Hair follicle dermal papilla cell (primary cell): ENCODE measurements around the gene KLHL2. TPM values are rescaled to one million over a fixed set of nuclear protein-coding genes. Genes with fewer than 3 reads are reported as not detected.

Source experiments
- small RNA-seq: library from RNA; depleted of rRNA; stranded (forward); fragments of <200 nt; gene quantifications from one replicate; pipeline ENCODE3, GENCODE V24; 2012
- total RNA-seq: library from RNA; depleted of rRNA; stranded (reverse); fragments of >200 nt; gene quantifications from 2 replicates; pipeline ENCODE4 v1.2.3, GENCODE V29; 2012

Gene KLHL2
- 14.9 and 18.0 TPM in 2 replicates for total RNA-seq

GRCh38 chr4:165207431-165208220 is at the start of gene KLHL2:
Gene KLHL2, plus strand, starts transcription at chr4:165207561. Its CDS starts 316 bp downstream, at chr4:165207877.

DNA sequence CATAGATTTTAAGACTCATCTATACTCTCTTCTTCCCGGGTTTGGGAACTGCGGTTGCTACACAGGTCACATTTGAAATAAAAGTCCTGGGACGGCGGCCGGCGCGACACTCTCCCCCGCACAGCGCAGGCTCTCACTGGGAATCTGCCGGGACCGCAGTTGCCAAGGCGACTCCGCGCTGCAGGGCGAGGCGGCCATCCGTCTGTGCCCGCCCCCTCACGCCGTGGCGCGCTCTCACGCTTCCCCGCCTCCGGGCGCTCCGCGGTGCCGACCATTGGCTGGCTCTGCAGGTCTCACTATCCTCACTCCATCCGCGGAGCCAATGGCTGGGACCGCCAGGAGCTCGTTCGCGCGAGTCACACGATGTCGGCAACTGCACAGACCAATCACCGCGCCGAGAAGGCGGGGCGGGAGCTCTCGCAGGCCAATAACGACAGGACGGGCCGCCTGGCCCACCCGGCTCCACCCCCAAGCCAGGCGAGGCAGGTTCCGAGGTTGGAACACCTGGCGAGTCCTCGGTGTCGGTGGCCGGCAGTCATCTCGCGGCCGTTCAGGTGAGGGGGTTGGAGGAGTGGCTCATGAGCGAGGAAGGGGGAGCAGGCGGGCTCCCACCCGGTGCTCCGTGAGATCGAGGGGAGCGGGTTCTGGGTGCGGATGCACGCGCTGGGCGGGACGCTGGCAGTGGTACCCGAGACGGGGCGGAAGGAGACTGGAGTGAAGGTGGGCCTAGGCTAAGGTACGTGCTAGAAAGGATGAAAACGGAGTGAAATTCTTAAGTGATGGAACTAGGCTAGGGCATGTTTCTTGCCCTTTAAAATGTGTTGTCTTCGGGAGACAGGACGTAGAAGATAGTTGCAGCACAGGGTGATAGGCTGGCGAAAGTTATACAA is 120.1 kb downstream of the KLHL2 start, which contains the start of gene MSMO1:
Gene MSMO1, plus strand, starts transcription at position 459 of the 890 bp plus-strand sequence. CDS start 5,702 bp downstream, outside the sequence.

Small RNA genes within 50 kb of the gene (small RNA-seq; reads per million reads assigned to genes)
- gene RNU4-87P = not detected

Other genes with a start within 250 kb of the KLHL2 start
- gene TRIM61, start 229.9 kb upstream of the KLHL2 start, total RNA-seq = 3.4 and 3.9 TPM in 2 replicates
- not detected in 2 replicates for gene TRIM60, start 175.6 kb upstream of the KLHL2 start, total RNA-seq
- not detected in 2 replicates for gene TRIM75, start 153.7 kb upstream of the KLHL2 start, total RNA-seq
- gene TMEM192, start 94.7 kb upstream of the KLHL2 start, total RNA-seq = 14.0 and 23.2 TPM in 2 replicates
- gene MSMO1, start 120.1 kb downstream of the KLHL2 start, total RNA-seq = 233 and 258 TPM in 2 replicates
- gene CPE, start 171.4 kb downstream of the KLHL2 start, total RNA-seq = 70.3 and 99.1 TPM in 2 replicates